GM18907 (cell line): ENCODE data around the gene TEX14.
A peak's percentile ranks its signal among the peaks of the same experiment; 100 is the strongest.

Source experiments
- ATAC-seq: cut with Tn5 transposase; IDR thresholded peaks from one replicate; pipeline ENCODE4 v1.9.1; 2021; ENCODE audit warnings: mild to moderate bottlenecking, moderate library complexity; ENCODE audit not compliant: unreplicated experiment

TEX14 gene

GRCh38 chr17:58530655-58531054, 161.2 kb downstream of the TEX14 start:
- no peak for ATAC-seq

- no peak for ATAC-seq
Measured at GRCh38 chr17:58529275-58529674, 162.6 kb downstream of the TEX14 start.

- ATAC-seq = no peak
Measured at GRCh38 chr17:58528443-58528842, 163.4 kb downstream of the TEX14 start.

GRCh38 chr17:58527949-58528348, 163.9 kb downstream of the TEX14 start:
- no peak for ATAC-seq

- no peak for ATAC-seq
Measured at GRCh38 chr17:58527306-58527705, 164.5 kb downstream of the TEX14 start.

GRCh38 chr17:58525239-58525638, 166.6 kb downstream of the TEX14 start:
- ATAC-seq = no peak

GRCh38 chr17:58521680-58522079, 170.2 kb downstream of the TEX14 start:
- no peak for ATAC-seq

GRCh38 chr17:58520843-58521430, 170.9 kb downstream of the TEX14 start:
- ATAC-seq = no peak

GRCh38 chr17:58517928-58518609, 173.8 kb downstream of the TEX14 start:
- ATAC-seq = peak; percentile 86

GRCh38 chr17:58517378-58517927, 174.4 kb downstream of the TEX14 start:
- ATAC-seq = no peak

GRCh38 chr17:58516644-58517377, 175.0 kb downstream of the TEX14 start:
- no peak for ATAC-seq

- ATAC-seq = no peak
Measured at GRCh38 chr17:58515286-58515685, 176.6 kb downstream of the TEX14 start.

GRCh38 chr17:58514770-58515157, 177.1 kb downstream of the TEX14 start:
- ATAC-seq = no peak

- ATAC-seq = no peak
Measured at GRCh38 chr17:58513965-58514769, 177.7 kb downstream of the TEX14 start, which contains the start of gene MTMR4. TSS of gene MTMR4 (minus strand) at chr17:58514638. CDS start at chr17:58514407, 231 bp downstream.

- no peak for ATAC-seq
Measured at GRCh38 chr17:58513267-58513964, 178.4 kb downstream of the TEX14 start.

GRCh38 chr17:58510075-58510474, 181.8 kb downstream of the TEX14 start:
- ATAC-seq = no peak

GRCh38 chr17:58508341-58509067, 183.3 kb downstream of the TEX14 start:
- ATAC-seq = no peak

GRCh38 chr17:58507123-58507634, 184.7 kb downstream of the TEX14 start:
- no peak for ATAC-seq
